Erythroblast (primary cell): ENCODE measurements around the gene TFF2.

Experiments
- GATA1 ChIP-seq: IDR thresholded peaks from 2 replicates; pipeline ENCODE4 v1.6.1; 2011; ENCODE audit warnings: low read depth, mild to moderate bottlenecking, control low read depth, low read length, moderate library complexity
- POLR2A ChIP-seq: IDR thresholded peaks from 2 replicates; pipeline ENCODE4 v1.6.1; 2011; ENCODE audit warnings: mild to moderate bottlenecking, low read length

GRCh38 chr21:42393443-42393950, 42.7 kb upstream of the TFF2 start:
- TF ChIP-seq POLR2A (no peak), GATA1 (no peak)
